Mucosa of stomach (tissue), 1 donor: ENCODE data around the gene ZNF808.
"Not testable (repeated sequence)": the region's sequence is repeated elsewhere in the genome, so short reads cannot be mapped to it uniquely, and the experiment has no call there.

Experiments used
- H3K27me3 ChIP-seq: one replicate; pipeline ENCODE4 v1.7.0; 2013; ENCODE audit warnings: mild to moderate bottlenecking, low read length; ENCODE audit not compliant: control insufficient read depth, insufficient read depth
- H3K36me3 ChIP-seq: one replicate; pipeline ENCODE4 v1.7.0; 2013; ENCODE audit warnings: low read length; ENCODE audit not compliant: control insufficient read depth, insufficient read depth
- H3K4me1 ChIP-seq: one replicate; pipeline ENCODE4 v1.7.0; 2013; ENCODE audit warnings: mild to moderate bottlenecking, low read length; ENCODE audit not compliant: control insufficient read depth, insufficient read depth
- H3K4me3 ChIP-seq: one replicate; pipeline ENCODE4 v1.7.0; 2013; ENCODE audit warnings: low read length
- H3K9ac ChIP-seq: one replicate; pipeline ENCODE4 v1.7.0; 2013; ENCODE audit warnings: mild to moderate bottlenecking, low read length, moderate library complexity
- H3K9me3 ChIP-seq: one replicate; pipeline ENCODE4 v1.7.0; 2013; ENCODE audit warnings: mild to moderate bottlenecking, low read length, moderate library complexity; ENCODE audit not compliant: control insufficient read depth
- donor health status: Pancreatic carcinoma.

Gene ZNF808

DNA sequence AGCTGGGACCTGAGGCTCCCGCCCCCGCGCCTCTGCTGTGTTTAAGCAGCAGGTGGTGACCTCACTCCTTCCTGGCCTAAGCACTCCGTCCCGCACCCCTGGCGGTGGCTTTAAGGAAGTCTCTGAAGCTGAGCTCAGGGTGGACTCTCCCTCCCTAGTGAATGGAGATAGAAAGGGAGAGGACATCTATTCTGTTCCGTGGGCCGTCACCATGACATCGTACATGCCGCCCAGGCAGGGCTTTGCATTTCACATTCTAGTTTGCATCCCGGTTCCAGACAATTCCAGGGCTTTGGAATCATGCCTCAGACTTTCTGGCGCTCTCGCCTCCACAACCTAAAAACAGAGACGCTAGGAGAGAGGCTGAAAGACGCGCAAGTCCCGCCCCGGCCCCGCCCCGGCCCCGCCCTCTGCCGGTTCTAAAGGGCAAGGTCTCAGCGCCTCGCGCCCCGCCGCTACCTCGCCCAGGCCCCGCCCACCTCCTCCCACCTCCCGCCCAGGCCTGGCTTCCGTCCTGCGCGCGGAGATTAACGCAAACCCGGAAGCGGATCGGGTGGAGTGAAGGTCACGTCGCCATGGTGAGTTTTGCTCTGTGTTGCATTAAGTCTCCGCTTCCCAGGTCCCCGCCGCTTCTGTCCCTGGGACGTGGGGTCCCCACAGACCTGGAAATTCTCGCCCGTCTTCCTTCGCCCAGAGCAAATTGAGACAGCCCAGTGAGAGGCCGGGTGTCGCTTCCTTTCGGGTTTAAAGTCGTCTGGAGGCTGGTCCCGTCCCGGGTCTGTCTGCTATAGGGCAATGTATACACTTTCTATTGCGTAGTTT is at the start of gene ZNF808:
Gene ZNF808, plus strand, starts transcription at position 535 of the 822 bp plus-strand sequence. CDS start 15,617 bp downstream, outside the sequence.
- H3K4me3 ChIP-seq, result peak within 1 kb of the TSS; percentile 88
- H3K4me1 ChIP-seq, result peaks cover 11% of the 10 kb centered on the region
- peak within 1 kb of the TSS; percentile 92 for H3K9ac ChIP-seq
- no peaks in the 10 kb centered on the region for H3K9me3 ChIP-seq
- no peaks in the 10 kb centered on the region for H3K27me3 ChIP-seq
- H3K36me3 ChIP-seq, result no peaks in the 10 kb centered on the region

DNA sequence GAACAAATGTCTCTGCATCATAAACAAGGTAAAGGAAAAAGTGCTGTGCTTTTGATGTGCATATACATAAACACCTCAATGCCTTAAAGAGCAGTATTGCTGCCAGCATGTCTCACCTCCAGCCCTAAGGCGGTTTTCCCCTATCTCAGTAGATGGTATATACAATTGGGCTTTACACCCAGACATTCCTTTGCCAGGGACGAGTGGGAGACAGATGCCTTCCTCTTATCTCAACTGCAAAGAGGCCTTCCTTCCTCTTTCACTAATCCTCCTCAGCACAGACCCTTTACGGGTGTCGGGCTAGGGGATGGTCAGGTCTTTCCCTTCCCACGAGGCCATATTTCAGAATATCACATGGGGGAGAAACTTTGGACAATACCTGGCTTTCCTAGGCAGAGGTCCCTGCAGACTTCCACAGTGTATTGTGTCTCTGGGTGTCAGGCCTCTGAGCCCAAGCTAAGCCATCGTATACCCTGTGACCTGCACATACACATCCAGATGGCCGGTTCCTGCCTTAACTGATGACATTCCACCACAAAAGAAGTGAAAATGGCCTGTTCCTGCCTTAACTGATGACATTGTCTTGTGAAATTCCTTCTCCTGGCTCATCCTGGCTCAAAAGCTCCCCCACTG is 43.2 kb upstream of the ZNF808 start:
- H3K27me3 ChIP-seq, H3K9me3 ChIP-seq, H3K4me3 ChIP-seq, H3K9ac ChIP-seq, H3K36me3 ChIP-seq, H3K4me1 ChIP-seq: not testable (repeated sequence)

DNA sequence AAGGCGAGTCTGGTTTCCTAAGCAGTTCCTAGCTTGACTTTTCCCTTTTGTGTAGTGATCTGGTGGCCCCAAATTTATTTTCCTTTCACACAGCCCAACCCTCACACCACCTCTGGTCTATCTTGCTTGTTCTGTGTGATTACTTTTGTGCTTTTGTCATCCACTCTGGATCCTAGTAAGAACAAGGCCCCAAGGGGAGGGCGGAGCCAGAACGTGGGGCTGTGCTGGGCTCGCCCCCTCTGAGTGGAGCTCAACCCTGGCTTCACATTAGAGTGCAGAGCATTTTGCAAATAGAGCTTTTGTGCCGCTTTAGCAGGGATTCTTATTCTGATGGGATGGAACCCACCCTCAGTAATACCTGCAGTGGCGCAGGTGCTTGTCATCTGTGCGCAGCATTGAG is 42.4 kb upstream of the ZNF808 start:
- H3K27me3 ChIP-seq, H3K4me1 ChIP-seq, H3K36me3 ChIP-seq, H3K9me3 ChIP-seq, H3K4me3 ChIP-seq, H3K9ac ChIP-seq: not testable (repeated sequence)

DNA sequence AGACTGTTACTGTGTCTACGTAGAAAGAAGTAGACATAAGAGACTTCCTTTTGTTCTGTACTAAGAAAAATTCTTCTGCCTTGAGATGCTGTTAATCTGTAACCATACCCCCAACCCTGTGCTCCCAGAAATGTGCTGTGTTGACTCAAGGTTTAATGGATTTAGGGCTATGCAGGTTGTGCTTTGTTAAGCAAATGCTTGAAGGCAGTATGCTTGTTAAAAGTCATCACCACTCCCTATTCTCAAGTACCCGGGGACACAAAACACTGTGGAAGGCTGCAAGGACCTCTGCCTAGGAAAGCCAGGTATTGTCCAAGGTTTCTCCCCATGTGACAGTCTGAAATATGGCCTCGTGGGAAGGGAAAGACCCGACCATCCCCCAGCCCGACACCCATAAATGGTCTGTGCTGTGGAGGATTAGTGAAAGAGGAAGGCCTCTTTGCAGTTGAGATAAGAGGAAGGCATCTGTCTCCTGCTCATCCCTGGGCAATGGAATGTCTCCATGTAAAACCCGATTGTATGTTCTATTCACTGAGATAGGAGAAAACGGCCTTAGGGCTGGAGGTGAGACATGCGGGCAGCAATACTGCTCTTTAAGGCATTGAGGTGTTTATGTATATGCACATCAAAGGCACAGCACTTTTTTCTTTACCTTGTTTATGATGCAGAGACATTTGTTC is 41.8 kb upstream of the ZNF808 start:
- not testable (repeated sequence) for H3K4me3 ChIP-seq, H3K9me3 ChIP-seq, H3K9ac ChIP-seq, H3K4me1 ChIP-seq, H3K36me3 ChIP-seq, H3K27me3 ChIP-seq

DNA sequence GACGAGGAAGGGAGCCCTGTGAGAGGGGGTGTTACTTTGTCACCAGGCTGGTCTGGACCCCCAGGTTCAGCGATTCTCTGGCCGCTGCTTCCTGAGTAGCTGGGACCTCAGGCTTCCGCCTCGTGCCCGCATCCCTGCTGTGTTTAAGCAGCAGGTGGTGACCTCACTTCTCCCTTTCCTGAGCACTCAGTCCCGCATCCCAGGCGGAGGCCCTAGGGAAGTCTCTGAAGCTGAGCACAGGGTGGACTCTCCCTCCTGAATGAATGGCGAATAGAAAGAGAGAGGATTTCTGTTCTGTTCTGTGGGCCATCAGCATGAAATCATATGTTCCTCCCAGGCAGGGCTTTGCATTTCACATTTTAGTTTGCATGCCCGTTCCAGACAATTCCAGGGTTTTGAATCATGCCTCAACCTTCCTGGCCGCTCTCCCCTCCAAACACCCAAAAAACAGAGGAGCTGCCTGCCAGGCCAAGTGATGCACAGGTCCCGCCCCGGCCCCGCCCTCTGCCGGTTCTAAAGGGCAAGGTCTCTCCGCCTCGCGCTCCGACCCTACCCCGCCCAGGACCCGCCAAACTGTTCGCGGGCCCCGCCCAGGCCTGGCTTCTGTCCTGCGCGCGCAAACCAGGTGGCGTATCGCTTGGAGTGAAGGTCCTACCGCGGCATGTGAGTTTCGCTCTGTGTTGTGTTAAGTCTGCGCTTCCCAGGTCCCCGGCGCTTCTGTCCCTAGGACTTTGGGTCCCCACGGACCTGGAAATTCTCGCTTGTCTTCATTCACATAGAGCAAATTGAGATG is 35.1 kb upstream of the ZNF808 start:
- no peak overlapping the region for H3K4me3 ChIP-seq
- no peaks in the 10 kb centered on the region for H3K9me3 ChIP-seq
- H3K9ac ChIP-seq, result no peak overlapping the region
- no peaks in the 10 kb centered on the region for H3K27me3 ChIP-seq
- no peaks in the 10 kb centered on the region for H3K36me3 ChIP-seq
- H3K4me1 ChIP-seq, result no peaks in the 10 kb centered on the region

DNA sequence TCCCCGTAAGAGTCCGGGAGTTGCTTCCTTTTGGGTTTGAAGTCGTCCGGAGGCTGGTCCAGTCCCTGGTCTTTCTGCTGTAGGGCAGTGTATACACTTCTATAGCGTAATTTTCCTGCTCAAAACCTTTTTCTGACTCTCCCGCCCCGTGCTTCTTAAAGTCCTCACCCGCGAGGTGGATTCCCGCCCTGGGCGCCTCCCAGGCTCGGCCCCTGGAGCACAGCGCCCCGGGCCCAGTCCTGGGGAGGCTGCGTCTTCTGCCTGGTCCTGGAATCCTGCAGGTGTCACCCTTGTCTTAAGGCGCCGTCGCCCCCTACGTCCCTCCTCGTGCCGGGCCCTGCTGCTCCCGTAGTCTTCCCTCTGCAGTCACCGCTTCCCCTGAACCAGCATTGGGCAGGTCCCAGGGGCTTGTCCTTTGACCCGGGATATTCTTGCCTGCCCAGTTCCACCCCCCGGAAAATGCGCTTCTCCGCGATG is 34.4 kb upstream of the ZNF808 start:
- no peak overlapping the region for H3K4me3 ChIP-seq
- H3K36me3 ChIP-seq, result no peaks in the 10 kb centered on the region
- H3K9ac ChIP-seq, result no peak overlapping the region
- H3K27me3 ChIP-seq, result no peaks in the 10 kb centered on the region
- no peaks in the 10 kb centered on the region for H3K4me1 ChIP-seq
- H3K9me3 ChIP-seq, result no peaks in the 10 kb centered on the region

DNA sequence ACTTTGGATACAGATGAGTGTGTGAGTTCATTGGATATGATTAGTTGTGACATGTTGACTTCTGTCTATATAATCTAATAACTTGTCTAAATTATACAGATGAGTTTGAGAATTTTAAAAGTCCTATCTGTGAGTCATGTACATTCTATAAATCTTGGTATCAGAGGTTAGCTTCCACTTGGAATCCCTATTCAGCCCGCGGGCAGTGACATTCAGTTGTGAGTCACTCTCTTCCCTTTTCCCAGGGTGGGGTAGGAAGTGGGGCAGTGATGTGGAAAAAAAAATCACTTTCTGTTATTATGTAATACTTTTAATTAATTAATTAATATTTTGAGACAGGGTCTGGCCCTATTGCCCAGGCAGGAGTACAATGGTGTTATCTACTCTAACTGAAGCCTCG is 33.0 kb upstream of the ZNF808 start:
- Histone ChIP-seq H3K27me3 (no peaks in the 10 kb centered on the region), H3K9ac (no peak overlapping the region), H3K9me3 (no peaks in the 10 kb centered on the region), H3K36me3 (no peaks in the 10 kb centered on the region), H3K4me3 (no peak overlapping the region), H3K4me1 (no peaks in the 10 kb centered on the region)

DNA sequence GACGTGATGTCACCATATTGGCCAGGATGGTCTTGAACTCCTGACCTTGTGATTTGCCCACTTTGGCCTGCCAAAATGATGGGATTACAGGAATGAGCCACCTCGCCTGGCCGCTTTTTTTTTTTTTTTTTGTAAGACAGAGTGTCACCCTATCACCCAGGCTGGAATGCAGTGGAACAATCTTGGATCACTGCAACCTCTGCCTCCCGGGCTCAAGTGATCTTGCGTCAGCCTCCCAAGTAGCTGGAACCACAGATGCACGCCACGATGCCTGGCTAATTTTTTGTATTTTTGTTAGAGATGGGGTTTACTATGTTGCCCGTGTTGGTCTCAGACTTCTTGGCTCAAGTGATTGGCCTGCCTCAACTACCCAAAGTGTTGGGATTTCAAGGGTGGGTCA is 28.9 kb upstream of the ZNF808 start:
- no peaks in the 10 kb centered on the region for H3K36me3 ChIP-seq
- H3K9ac ChIP-seq, result no peak overlapping the region
- H3K27me3 ChIP-seq, result no peaks in the 10 kb centered on the region
- no peaks in the 10 kb centered on the region for H3K9me3 ChIP-seq
- H3K4me1 ChIP-seq, result no peaks in the 10 kb centered on the region
- H3K4me3 ChIP-seq, result no peak overlapping the region

DNA sequence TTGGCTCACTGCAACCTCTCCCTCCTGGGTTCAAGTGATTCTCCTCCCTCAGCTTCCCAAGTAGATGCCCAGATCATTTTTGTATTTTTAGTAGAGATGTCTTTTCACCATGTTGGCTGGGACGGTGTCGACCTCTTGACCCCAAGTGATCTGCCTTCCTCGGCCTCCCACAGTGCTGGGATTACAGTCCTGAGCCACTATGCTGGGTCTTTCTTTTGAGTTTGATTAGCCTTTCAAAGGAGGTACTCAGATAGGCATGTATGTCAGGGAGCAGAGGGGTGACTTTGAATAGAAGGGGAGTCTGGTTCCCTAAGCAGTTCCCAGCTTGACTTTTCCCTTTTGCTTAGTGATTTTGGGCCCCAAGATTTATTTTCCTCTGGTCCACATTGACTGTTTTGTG is 27.0 kb upstream of the ZNF808 start:
- not testable (repeated sequence) for H3K4me1 ChIP-seq, H3K27me3 ChIP-seq, H3K9ac ChIP-seq, H3K9me3 ChIP-seq, H3K36me3 ChIP-seq, H3K4me3 ChIP-seq

DNA sequence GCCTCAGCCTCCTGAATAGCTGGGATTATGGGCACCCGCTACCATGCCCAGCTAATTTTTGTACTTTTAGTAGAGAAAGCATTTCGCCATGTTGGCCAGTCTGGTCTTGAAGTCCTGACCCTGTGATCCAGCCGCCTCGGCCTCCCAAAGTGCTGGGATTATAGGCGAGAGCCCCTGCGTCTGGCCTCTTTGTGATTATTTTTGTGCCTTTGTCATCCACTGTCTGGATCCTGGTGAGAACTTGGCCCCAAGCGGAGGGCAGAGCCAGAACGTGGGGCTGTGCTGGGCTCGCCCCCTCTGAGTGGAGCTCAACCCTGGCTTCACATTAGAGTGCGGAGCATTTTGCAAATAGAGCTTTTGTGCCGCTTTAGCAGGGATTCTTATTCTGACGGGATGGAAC is 26.5 kb upstream of the ZNF808 start:
- not testable (repeated sequence) for H3K9ac ChIP-seq, H3K9me3 ChIP-seq, H3K4me3 ChIP-seq, H3K27me3 ChIP-seq, H3K4me1 ChIP-seq, H3K36me3 ChIP-seq

DNA sequence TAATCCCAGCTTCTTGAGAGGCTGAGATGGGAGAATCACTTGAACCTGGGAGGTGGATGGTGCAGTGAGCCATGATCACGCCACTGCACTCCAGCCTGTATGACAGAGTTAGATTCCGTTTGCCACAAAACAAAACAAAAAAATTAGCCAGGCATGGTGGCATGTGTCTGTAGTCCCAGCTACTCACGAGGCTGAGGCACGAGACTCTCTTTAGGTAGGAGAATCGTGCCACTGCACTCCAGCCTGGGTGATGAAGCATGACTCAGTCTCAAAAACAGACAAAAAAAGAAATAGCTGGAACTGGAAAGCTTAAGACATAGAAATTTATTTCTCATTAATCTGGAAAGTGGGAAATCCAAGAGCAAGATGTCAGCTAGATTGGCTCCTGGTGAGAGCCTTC is 20.2 kb upstream of the ZNF808 start:
- no peaks in the 10 kb centered on the region for H3K4me1 ChIP-seq
- H3K9me3 ChIP-seq, result no peaks in the 10 kb centered on the region
- no peaks in the 10 kb centered on the region for H3K27me3 ChIP-seq
- no peak overlapping the region for H3K4me3 ChIP-seq
- H3K36me3 ChIP-seq, result no peaks in the 10 kb centered on the region
- H3K9ac ChIP-seq, result no peak overlapping the region

DNA sequence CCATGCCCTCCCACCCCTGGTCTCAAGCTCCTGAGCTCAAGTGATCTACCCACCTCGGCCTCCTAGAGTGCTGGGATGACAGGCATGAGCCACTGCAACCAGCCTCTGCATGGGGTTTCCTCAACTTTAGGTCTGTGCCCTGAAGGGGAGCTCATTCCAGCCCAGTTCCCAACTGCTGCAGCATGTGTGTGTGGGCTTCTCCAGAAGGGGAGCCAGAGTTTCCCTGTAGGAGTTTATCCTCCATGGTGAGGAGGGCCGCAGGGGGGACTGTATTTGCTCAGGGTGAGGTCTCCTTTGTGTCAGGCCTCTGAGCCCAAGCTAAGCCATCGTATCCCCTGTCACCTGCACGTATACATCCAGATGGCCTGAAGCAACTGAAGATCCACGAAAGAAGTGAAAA is 11.3 kb upstream of the ZNF808 start:
- Histone ChIP-seq H3K9me3 (no peaks in the 10 kb centered on the region), H3K4me1 (no peaks in the 10 kb centered on the region), H3K4me3 (no peak overlapping the region), H3K36me3 (no peaks in the 10 kb centered on the region), H3K9ac (no peak overlapping the region), H3K27me3 (no peaks in the 10 kb centered on the region)
